Breast epithelium (tissue), 4 donors: ENCODE results near the gene IER2. TPM values are rescaled to one million over a fixed set of nuclear protein-coding genes. Genes with fewer than 3 reads are reported as not detected.
"Not testable (repeated sequence)": the region's sequence is repeated elsewhere in the genome, so short reads cannot be mapped to it uniquely, and the experiment has no call there.

Experiments used
- DNase-seq, 2 donors: peaks; one replicate each; pipeline ENCODE4 v3.0.0-alpha.2; 2019; ENCODE audit warnings: low spot score in 2 of 2
- H3K27ac ChIP-seq, 2 donors: fragments of 200-600 bp; sonication (generic) in 1 of 2; one replicate each; pipeline ENCODE4 v1.5.1; 2016 to 2019; ENCODE audit warnings: mild to moderate bottlenecking in 1 of 2
- H3K27me3 ChIP-seq, 2 donors: fragments of 200-600 bp; sonication (generic) in 1 of 2; one replicate each; pipeline versions ENCODE4 v1.5.1 to v1.6.0; 2017 to 2019; ENCODE audit warnings: control low read depth in 1 of 2, mild to moderate bottlenecking in 1 of 2
- H3K36me3 ChIP-seq: fragments of 200-600 bp; one replicate; pipeline ENCODE4 v1.5.1; 2019
- H3K4me1 ChIP-seq, 2 donors: fragments of 200-600 bp; sonication (generic); one replicate each; pipeline ENCODE4 v1.5.1; 2016 to 2019; ENCODE audit warnings: control low read depth in 1 of 2
- H3K4me3 ChIP-seq, 3 donors: fragments of 200-600 bp; sonication (generic); 1 replicate in 2 of 3; 2 replicates in 1 of 3; pipeline ENCODE4 v1.5.1; 2016 to 2019; ENCODE audit warnings: mild to moderate bottlenecking in 3 of 3, moderate library complexity in 2 of 3
- H3K9me3 ChIP-seq, 2 donors: fragments of 200-600 bp; sonication (generic) in 1 of 2; one replicate each; pipeline ENCODE4 v1.5.1; 2016 to 2019; ENCODE audit warnings: control low read depth in 1 of 2
- POLR2A ChIP-seq: fragments of 450-650 bp; IDR thresholded peaks from one replicate; pipeline ENCODE4 v1.6.1; 2016; ENCODE audit warnings: antibody characterized with exemption, mild to moderate bottlenecking, moderate library complexity
- POLR2AphosphoS5 ChIP-seq, 3 donors: sonication (generic); formaldehyde crosslinking; IDR thresholded peaks; one replicate each; pipeline ENCODE4 v1.6.1; 2017; ENCODE audit warnings: antibody characterized with exemption in 3 of 3
- intact Hi-C: fragments of 100-400 bp; cut with DNase I; formaldehyde crosslinking; loops from one replicate; pipeline ENCODE4 v1.15.1; 2023; ENCODE audit warnings: low total_unique reads
- total RNA-seq, 3 donors: library from RNA; depleted of rRNA; stranded (reverse); fragments of >200 nt; gene quantifications; one replicate each; pipeline ENCODE4 v1.1.0, GENCODE V29; 2016
- TF ChIP-seq, protein P1 (sequence below), 3 donors: fragments of 450-650 bp; IDR thresholded peaks; one replicate each; pipeline ENCODE4 v1.5.1; 2016 to 2017; ENCODE audit warnings: antibody characterized with exemption in 3 of 3, mild to moderate bottlenecking in 3 of 3, moderate library complexity in 3 of 3

Gene IER2
- total RNA-seq, 3 donors from 2014 or later: 20.6 to 146 (median 79.6) TPM

DNA sequence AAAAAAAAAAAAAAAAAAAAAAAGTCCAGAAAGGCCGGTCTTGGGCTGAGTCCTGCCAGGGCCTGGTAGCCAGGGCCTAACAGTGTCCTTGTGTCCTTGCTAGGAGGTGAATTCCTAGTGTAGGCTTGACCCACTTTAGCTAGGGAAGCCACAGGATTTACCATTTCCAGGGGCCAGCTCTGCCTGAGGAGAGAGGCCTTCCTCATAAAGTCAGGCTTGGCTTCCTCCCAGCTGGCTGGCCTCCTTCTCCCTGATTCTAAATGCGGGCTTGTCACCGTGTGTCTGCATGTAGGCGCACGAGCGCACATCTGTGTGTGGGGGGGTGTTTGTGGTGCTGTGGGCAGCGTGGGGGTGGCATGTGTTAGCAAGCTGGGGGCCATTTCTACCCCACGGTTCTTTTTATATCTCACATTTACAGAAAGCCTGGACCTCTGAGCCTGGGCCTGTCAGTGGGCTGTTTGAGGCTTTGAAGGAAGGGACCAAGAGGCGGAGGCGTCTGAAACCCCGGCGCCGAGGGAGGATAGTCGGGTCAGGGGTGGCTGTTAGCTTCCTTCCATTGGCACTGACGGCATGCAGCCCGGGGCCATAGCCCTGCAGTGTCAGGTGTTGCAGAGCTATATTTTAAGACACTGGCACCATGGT, 31.7 kb downstream of the IER2 start:
- peak; percentile 59 to 67 for DNase-seq
- H3K4me3 ChIP-seq: no peak overlapping the region
- H3K27me3 ChIP-seq: no peaks in the 10 kb centered on the region
- H3K27ac ChIP-seq: peak overlapping the region; percentile 20 to 57
- H3K36me3 ChIP-seq: no peaks in the 10 kb centered on the region
- no peaks in the 10 kb centered on the region for H3K9me3 ChIP-seq
- TF ChIP-seq POLR2A (no peak), POLR2AphosphoS5 (IDR thresholded peaks at IDR 0.05) (no peak)
- TF ChIP-seq, protein P1, sequence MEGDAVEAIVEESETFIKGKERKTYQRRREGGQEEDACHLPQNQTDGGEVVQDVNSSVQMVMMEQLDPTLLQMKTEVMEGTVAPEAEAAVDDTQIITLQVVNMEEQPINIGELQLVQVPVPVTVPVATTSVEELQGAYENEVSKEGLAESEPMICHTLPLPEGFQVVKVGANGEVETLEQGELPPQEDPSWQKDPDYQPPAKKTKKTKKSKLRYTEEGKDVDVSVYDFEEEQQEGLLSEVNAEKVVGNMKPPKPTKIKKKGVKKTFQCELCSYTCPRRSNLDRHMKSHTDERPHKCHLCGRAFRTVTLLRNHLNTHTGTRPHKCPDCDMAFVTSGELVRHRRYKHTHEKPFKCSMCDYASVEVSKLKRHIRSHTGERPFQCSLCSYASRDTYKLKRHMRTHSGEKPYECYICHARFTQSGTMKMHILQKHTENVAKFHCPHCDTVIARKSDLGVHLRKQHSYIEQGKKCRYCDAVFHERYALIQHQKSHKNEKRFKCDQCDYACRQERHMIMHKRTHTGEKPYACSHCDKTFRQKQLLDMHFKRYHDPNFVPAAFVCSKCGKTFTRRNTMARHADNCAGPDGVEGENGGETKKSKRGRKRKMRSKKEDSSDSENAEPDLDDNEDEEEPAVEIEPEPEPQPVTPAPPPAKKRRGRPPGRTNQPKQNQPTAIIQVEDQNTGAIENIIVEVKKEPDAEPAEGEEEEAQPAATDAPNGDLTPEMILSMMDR (IDR thresholded peaks at IDR 0.05): no peak
- intact Hi-C loops: no loop called here
- H3K4me1 ChIP-seq: peaks cover 0 to 7% of the 10 kb centered on the region in 2 donors

DNA sequence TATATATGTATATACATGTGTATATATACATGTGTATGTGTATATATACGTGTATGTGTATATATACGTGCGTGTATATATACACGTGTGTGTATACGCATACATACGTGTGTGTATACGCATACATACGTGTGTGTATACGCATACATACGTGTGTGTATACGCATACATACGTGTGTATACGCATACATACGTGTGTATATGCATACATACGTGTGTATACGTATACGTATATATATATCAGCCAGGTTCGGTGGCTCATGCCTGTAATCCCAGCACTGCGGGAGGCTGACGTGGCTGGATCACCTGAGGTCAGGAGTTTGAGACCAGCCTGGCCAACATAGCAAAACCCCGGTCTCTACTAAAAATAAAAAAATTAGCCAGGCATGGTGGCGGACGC, 34.7 kb downstream of the IER2 start:
- H3K9me3 ChIP-seq, H3K27ac ChIP-seq, DNase-seq, H3K36me3 ChIP-seq, H3K4me3 ChIP-seq, intact Hi-C loops, H3K27me3 ChIP-seq, H3K4me1 ChIP-seq: not testable (repeated sequence)

DNA sequence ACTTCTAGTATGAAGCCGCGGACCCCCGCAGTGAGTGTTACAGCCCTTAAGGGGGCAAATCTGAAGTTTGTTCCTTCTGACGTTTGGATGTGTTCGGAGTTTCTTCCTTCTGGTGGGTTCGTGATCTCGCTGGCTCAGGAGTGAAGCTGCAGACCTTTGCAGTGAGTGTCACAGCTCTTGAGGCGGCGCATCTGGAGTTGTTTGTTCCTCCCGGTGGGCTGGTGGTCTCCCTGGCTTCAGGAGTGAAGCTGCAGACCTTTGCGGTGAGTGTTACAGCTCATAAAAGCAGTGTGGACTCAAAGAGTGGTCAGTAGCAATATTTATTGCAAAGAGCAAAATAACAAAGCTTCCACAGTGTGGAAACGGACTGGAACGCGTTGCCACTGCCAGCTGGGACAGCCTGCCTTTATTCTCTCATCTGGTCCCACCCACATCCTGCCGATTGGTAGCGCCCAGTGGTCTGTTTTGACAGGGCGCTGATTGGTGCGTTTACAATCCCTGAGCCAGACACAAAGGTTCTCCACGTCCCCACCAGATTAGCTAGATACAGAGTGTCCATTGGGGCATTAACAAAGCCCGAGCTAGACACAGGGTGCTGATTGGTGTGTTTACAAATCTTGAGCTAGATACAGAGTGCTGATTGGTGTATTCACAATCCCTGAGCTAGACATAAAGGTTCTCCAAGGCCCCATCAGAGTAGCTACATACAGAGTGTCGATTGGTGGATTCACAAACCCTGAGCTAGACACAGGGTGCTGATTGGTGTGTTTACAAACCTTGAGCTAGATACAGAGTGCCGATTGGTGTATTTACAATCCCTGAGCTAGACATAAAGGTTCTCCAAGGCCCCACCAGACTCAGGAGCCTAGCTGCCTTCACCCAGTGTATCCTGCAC, 35.8 kb downstream of the IER2 start:
- intact Hi-C loops, H3K4me1 ChIP-seq: not testable (repeated sequence)

DNA sequence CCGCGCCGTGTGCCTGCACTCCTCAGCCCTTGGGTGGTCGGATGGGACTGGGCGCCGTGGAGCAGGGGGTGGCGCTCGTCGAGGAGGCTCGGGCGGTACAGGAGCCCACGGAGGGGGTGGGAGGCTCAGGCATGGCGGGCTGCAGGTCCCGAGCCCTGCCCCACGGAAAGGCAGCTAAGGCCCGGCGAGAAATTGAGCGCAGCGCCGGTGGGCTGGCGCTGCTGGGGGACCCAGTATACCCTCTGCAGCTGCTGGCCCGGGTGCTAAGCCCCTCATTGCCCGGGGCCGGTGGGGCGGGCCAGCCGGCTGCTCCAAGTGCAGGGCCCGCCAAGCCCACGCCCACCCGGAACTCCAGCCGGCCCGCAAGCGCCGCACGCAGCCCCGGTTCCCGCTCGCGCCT, 36.5 kb downstream of the IER2 start:
- H3K27ac ChIP-seq, intact Hi-C loops, H3K36me3 ChIP-seq, DNase-seq, H3K4me3 ChIP-seq, H3K4me1 ChIP-seq, H3K27me3 ChIP-seq, H3K9me3 ChIP-seq: not testable (repeated sequence)

More for the DNA sequence above, 35.8 kb downstream of the IER2 start:
- H3K36me3 ChIP-seq, H3K27ac ChIP-seq, DNase-seq, H3K9me3 ChIP-seq, H3K27me3 ChIP-seq, H3K4me3 ChIP-seq: not testable (repeated sequence)

DNA sequence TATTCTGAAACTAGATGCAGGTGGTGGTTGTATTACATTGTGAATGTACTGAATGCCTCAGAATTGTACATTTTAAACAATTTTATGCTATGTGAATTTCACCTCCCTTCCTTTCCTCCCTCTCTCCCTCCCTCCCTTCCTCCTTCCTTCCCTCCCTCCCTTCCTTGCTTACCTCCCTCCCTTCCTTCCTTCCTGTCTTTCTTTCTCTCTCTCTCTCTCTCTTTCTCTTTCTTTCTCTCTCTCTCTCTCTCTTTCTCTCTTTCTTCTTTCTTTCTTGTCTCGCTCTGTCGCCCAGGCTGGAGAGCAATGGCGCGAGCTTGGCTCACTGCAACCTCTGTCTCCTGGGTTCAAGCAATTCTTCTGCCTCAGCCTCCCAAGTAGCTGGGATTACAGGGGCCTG, 37.2 kb downstream of the IER2 start:
- H3K27ac ChIP-seq: no peak overlapping the region
- H3K9me3 ChIP-seq: no peaks in the 10 kb centered on the region
- H3K4me1 ChIP-seq: no peaks in the 10 kb centered on the region
- intact Hi-C loops: no loop called here
- H3K4me3 ChIP-seq: no peak overlapping the region
- TF ChIP-seq, protein P1 (IDR thresholded peaks at IDR 0.05): no peak
- TF ChIP-seq POLR2A: no peak
- no peak for TF ChIP-seq POLR2AphosphoS5 (IDR thresholded peaks at IDR 0.05)
- H3K27me3 ChIP-seq: no peaks in the 10 kb centered on the region
- no peaks in the 10 kb centered on the region for H3K36me3 ChIP-seq
- no peak for DNase-seq

DNA sequence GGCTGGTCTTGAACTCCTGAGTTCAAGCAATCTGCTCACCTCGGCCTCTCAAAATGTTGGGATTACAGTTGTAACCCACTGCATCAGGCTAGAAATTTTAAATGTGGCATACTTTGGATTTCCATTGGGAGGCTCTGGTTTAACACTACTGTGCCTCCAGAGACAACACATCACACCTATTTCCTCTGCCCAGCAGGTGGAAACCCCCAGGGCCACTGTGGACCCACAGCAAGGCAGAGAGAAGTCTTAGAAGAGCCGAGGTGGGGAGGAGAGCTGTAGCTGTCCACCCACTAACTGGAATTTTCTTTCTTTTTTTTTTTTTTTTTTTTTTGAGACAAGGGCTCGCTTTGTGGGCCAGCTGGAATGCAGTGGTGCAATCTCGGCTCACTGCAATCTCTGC, 39.4 kb downstream of the IER2 start:
- no peak for DNase-seq
- H3K9me3 ChIP-seq: no peaks in the 10 kb centered on the region
- no peak overlapping the region for H3K4me3 ChIP-seq
- no peak overlapping the region for H3K27ac ChIP-seq
- intact Hi-C loops: no loop called here
- no peak for TF ChIP-seq POLR2A
- TF ChIP-seq, protein P1 (IDR thresholded peaks at IDR 0.05): no peak
- TF ChIP-seq POLR2AphosphoS5 (IDR thresholded peaks at IDR 0.05): no peak
- H3K27me3 ChIP-seq: no peaks in the 10 kb centered on the region
- H3K4me1 ChIP-seq: no peaks in the 10 kb centered on the region
- H3K36me3 ChIP-seq: no peaks in the 10 kb centered on the region
